ENCODE results near the gene SELENOS.

SELENOS gene

GRCh38 chr15:101262551-101262950 lies 14.7 kb downstream of the SELENOS start:
- WGBS, 2 experiments: 80 to 83% methylated on average over 4 of the region's 4 CpGs
- Histone ChIP-seq H3K27me3 (ENCODE audit: control insufficient read depth, insufficient read depth, low read length, poor library complexity, severe bottlenecking) (no peaks in the 10 kb centered on the region), H3K9me3 (ENCODE audit: control insufficient read depth, low read length) (no peaks in the 10 kb centered on the region), H3K27ac (ENCODE audit: insufficient read depth, low read depth, low read length, poor library complexity, severe bottlenecking) (no peak overlapping the region), H3K4me1 (ENCODE audit: control insufficient read depth, insufficient read depth, low read length) (peaks cover 4% of the 10 kb centered on the region), H3K36me3 (ENCODE audit: control insufficient read depth, insufficient read depth, low read length) (no peaks in the 10 kb centered on the region), H3K4me3 (ENCODE audit: insufficient read depth, low read depth, low read length) (no peak overlapping the region)

GRCh38 chr15:101258238-101259144 lies 18.8 kb downstream of the SELENOS start:
- Histone ChIP-seq H3K4me1 (ENCODE audit: control insufficient read depth, insufficient read depth, low read length) (peaks cover 14% of the 10 kb centered on the region), H3K27ac (ENCODE audit: insufficient read depth, low read depth, low read length, poor library complexity, severe bottlenecking) (no peak overlapping the region), H3K36me3 (ENCODE audit: control insufficient read depth, insufficient read depth, low read length) (no peaks in the 10 kb centered on the region), H3K27me3 (ENCODE audit: control insufficient read depth, insufficient read depth, low read length, poor library complexity, severe bottlenecking) (no peaks in the 10 kb centered on the region), H3K4me3 (ENCODE audit: insufficient read depth, low read depth, low read length) (no peak overlapping the region), H3K9me3 (ENCODE audit: control insufficient read depth, low read length) (no peaks in the 10 kb centered on the region)
- 54 to 62% methylated on average over 10 to 11 of the region's 11 CpGs for WGBS, 2 experiments

- peaks cover 11% of the 10 kb centered on the region for H3K27me3 ChIP-seq (ENCODE audit: control insufficient read depth, insufficient read depth, low read length, poor library complexity, severe bottlenecking)
- no peaks in the 10 kb centered on the region for H3K36me3 ChIP-seq (ENCODE audit: control insufficient read depth, insufficient read depth, low read length)
- 96 to 98% methylated on average over 6 of the region's 6 CpGs for WGBS, 2 experiments
- H3K9me3 ChIP-seq (ENCODE audit: control insufficient read depth, low read length): no peaks in the 10 kb centered on the region
- H3K4me1 ChIP-seq (ENCODE audit: control insufficient read depth, insufficient read depth, low read length): peaks cover 14% of the 10 kb centered on the region
- H3K4me3 ChIP-seq (ENCODE audit: insufficient read depth, low read depth, low read length): no peak overlapping the region
- no peak overlapping the region for H3K27ac ChIP-seq (ENCODE audit: insufficient read depth, low read depth, low read length, poor library complexity, severe bottlenecking)
Observed at GRCh38 chr15:101256757-101257156, 20.5 kb downstream of the SELENOS start.

GRCh38 chr15:101255615-101256241 lies 21.6 kb downstream of the SELENOS start:
- peaks cover 14% of the 10 kb centered on the region for H3K4me1 ChIP-seq (ENCODE audit: control insufficient read depth, insufficient read depth, low read length)
- H3K4me3 ChIP-seq (ENCODE audit: insufficient read depth, low read depth, low read length): no peak overlapping the region
- WGBS, 2 experiments: 67 to 73% methylated on average over 8 of the region's 8 CpGs
- H3K27me3 ChIP-seq (ENCODE audit: control insufficient read depth, insufficient read depth, low read length, poor library complexity, severe bottlenecking): peaks cover 11% of the 10 kb centered on the region
- peak overlapping the region; percentile 54 for H3K27ac ChIP-seq (ENCODE audit: insufficient read depth, low read depth, low read length, poor library complexity, severe bottlenecking)
- H3K36me3 ChIP-seq (ENCODE audit: control insufficient read depth, insufficient read depth, low read length): no peaks in the 10 kb centered on the region
- no peaks in the 10 kb centered on the region for H3K9me3 ChIP-seq (ENCODE audit: control insufficient read depth, low read length)

- Histone ChIP-seq H3K4me3 (ENCODE audit: insufficient read depth, low read depth, low read length) (no peak overlapping the region), H3K27me3 (ENCODE audit: control insufficient read depth, insufficient read depth, low read length, poor library complexity, severe bottlenecking) (peaks cover 11% of the 10 kb centered on the region), H3K36me3 (ENCODE audit: control insufficient read depth, insufficient read depth, low read length) (no peaks in the 10 kb centered on the region), H3K27ac (ENCODE audit: insufficient read depth, low read depth, low read length, poor library complexity, severe bottlenecking) (no peak overlapping the region), H3K4me1 (ENCODE audit: control insufficient read depth, insufficient read depth, low read length) (peaks cover 20% of the 10 kb centered on the region), H3K9me3 (ENCODE audit: control insufficient read depth, low read length) (no peaks in the 10 kb centered on the region)
- WGBS, 2 experiments: 84 to 90% methylated on average over 4 to 5 of the region's 5 CpGs
Observed at GRCh38 chr15:101255051-101255395, 22.3 kb downstream of the SELENOS start.

GRCh38 chr15:101254157-101255050 lies 22.9 kb downstream of the SELENOS start:
- Histone ChIP-seq H3K9me3 (ENCODE audit: control insufficient read depth, low read length) (no peaks in the 10 kb centered on the region), H3K27ac (ENCODE audit: insufficient read depth, low read depth, low read length, poor library complexity, severe bottlenecking) (no peak overlapping the region), H3K4me3 (ENCODE audit: insufficient read depth, low read depth, low read length) (no peak overlapping the region), H3K4me1 (ENCODE audit: control insufficient read depth, insufficient read depth, low read length) (peaks cover 25% of the 10 kb centered on the region), H3K36me3 (ENCODE audit: control insufficient read depth, insufficient read depth, low read length) (no peaks in the 10 kb centered on the region), H3K27me3 (ENCODE audit: control insufficient read depth, insufficient read depth, low read length, poor library complexity, severe bottlenecking) (peaks cover 11% of the 10 kb centered on the region)
- 91 to 92% methylated on average over 10 to 11 of the region's 11 CpGs for WGBS, 2 experiments

GRCh38 chr15:101252836-101253235 lies 24.4 kb downstream of the SELENOS start:
- no peaks in the 10 kb centered on the region for H3K36me3 ChIP-seq (ENCODE audit: control insufficient read depth, insufficient read depth, low read length)
- H3K4me3 ChIP-seq (ENCODE audit: insufficient read depth, low read depth, low read length): peak overlapping the region; percentile 64
- H3K27ac ChIP-seq (ENCODE audit: insufficient read depth, low read depth, low read length, poor library complexity, severe bottlenecking): no peak overlapping the region
- H3K27me3 ChIP-seq (ENCODE audit: control insufficient read depth, insufficient read depth, low read length, poor library complexity, severe bottlenecking): peaks cover 11% of the 10 kb centered on the region
- WGBS, 2 experiments: 89 to 95% methylated on average over 3 of the region's 3 CpGs
- H3K9me3 ChIP-seq (ENCODE audit: control insufficient read depth, low read length): no peaks in the 10 kb centered on the region
- peaks cover 21% of the 10 kb centered on the region for H3K4me1 ChIP-seq (ENCODE audit: control insufficient read depth, insufficient read depth, low read length)

GRCh38 chr15:101251830-101252820 lies 25.2 kb downstream of the SELENOS start, which contains the start of gene CHSY1:
Gene CHSY1, minus strand, starts transcription at chr15:101252048. Its CDS starts 592 bp downstream, at chr15:101251456.
- peak within 1 kb of the TSS; percentile 64 for H3K4me3 ChIP-seq (ENCODE audit: insufficient read depth, low read depth, low read length)
- H3K9me3 ChIP-seq (ENCODE audit: control insufficient read depth, low read length): no peaks in the 10 kb centered on the region
- H3K4me1 ChIP-seq (ENCODE audit: control insufficient read depth, insufficient read depth, low read length): peaks cover 26% of the 10 kb centered on the region
- H3K27me3 ChIP-seq (ENCODE audit: control insufficient read depth, insufficient read depth, low read length, poor library complexity, severe bottlenecking): peaks cover 11% of the 10 kb centered on the region
- WGBS, 2 experiments: 2 to 3% methylated on average over 107 of the region's 108 CpGs
- no peaks in the 10 kb centered on the region for H3K36me3 ChIP-seq (ENCODE audit: control insufficient read depth, insufficient read depth, low read length)
- no peak within 1 kb of the TSS for H3K27ac ChIP-seq (ENCODE audit: insufficient read depth, low read depth, low read length, poor library complexity, severe bottlenecking)

All from ectodermal cell (in vitro differentiated cells).